Hypothalamus (tissue), 51 donors: ENCODE data around the gene FKBP14.

ENCODE experiments used
- DNase-seq, 51 donors: peaks; one replicate each; lab custom pipeline; 2025; lab: John Stamatoyannopoulos, UW

The FKBP14 gene

GRCh38 chr7:30036220-30036619, 9.7 kb upstream of the FKBP14 start:
- no peak for DNase-seq

DNA sequence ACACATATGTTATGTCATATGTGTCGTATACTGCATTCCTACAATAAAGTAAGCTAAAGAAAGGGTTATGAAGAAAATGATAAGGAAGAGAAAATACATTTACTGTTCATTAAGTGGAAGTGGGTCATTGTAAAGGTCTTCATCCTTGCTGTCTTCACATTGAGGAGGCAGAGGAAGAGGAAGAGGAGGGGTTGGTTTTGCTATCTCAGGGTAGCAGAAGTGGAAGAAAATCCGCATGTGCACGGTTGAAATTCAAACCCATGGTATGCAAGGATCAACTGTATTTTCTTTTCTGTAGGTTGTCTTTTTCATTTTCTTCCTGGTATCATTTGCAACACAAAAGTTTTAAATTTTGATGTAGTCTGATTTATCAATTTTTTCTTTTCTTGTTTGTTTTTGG, 8.0 kb upstream of the FKBP14 start:
- DNase-seq, result no peak

DNA sequence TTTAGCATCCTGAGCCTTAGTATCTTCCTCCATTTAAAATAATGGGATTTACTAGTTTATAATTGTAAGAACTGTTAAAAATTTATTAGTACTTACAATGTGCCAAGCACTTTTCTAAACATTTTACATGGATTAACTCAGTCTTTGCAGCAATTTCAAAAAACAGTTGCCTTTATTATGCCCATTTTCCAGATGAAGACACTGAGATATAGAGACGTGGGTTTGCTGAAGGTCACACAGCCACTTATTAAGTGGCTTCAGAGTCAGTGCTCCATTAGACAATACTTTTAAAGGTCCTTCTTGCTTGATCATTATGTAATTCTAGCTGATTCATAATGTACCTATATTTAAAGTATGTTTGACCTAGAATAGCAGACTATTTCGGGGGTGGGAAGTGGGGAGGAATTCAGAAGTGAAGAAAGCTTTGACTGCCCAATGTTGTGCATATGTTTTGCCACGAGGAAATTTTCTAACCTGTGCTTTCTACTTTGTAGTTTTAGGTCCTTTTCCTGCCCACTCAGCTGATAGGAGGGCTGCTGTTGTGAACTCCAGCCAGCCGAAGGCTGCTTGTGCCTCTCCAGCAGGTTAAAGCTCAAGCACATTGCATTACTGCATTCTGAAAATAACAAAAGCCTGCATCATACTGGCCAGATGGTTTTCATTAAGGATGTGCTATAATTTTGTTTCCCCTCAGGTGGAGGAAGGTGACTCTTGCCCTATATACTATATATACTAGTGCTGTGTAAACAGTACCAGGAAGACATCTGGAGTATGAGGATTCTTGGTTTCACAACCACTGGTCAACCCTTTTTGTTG, 6.0 kb upstream of the FKBP14 start:
- DNase-seq, result no peak

DNA sequence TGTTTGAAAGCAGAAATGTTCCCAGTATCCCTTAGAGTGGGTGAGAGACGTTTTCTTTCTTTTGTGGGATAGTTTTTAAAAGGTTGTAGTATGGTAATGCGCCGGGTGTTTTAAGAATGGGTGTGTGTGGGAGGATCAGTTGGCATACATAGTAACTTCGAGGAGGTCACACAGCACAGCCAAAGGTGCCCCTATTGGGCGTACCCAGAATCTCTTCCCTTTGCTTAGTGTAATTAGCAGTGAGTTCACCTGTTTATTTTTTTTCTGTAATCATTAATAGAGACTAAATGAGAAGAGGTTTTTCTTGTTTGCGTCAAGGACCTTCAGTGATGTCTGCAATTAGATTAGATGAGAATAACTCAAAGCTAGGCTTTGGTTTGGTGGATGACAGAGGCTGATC, 3.2 kb upstream of the FKBP14 start:
- no peak for DNase-seq

- DNase-seq, result peak in 39 of 51 donors; percentile 18 to 78 (median 57)
Observed at GRCh38 chr7:30028749-30029635, 2.5 kb upstream of the FKBP14 start.

DNA sequence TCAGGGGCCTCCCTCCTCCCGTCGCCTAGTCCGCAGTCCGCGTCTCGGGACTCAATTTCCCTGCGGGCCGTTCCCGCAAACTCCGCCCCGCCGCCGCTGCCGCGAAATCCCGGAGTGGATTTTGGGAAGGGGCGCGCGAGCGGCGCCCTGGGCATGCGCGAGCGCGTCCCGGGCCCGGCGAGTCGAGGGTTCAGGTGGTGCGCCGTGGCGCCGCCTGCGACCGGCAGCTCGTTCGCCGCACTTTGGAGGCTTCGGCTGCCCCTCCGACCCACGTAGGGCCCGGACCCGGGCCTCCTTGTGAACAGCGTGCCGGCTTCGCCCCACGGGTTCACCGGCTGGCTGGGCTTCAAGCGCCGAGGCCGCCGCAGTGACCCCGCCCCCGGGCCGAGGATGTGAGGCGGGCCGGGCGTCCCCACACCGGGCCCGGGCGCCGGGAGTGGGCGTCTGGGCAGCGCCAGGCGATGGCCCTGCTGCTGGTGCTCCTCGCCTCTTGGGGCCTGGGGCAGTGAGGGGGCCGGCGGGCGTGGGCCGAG, 1.8 kb upstream of the FKBP14 start, which contains the start of gene PLEKHA8:
PLEKHA8 (plus strand) TSS at position 197 of the 533 bp plus-strand sequence. CDS start 351 bp downstream, outside the sequence.
- DNase-seq, result peak; percentile 54 to 94 (median 82)

GRCh38 chr7:30027740-30028215, 1.3 kb upstream of the FKBP14 start:
- no peak for DNase-seq

DNA sequence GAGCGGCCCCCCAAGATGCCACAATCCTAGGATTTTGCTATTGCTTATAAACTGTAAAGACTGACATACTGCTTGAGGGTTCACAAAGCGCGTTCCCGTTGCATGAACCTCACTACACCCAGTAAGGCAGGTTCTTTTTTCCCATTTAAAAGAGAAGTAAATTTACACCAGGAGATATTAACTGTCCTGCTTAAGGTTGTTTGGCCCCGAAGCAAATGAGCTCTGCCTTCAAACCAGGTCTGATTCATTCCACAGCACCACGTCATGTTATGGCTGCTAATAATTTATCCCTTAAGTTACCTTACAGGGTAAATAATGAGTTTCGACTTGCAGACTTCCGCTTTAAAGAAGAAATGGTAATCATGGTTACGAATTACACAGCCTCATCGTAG, 559 bp upstream of the FKBP14 start:
- no peak for DNase-seq

GRCh38 chr7:30023524-30023923, 3.0 kb downstream of the FKBP14 start:
- no peak for DNase-seq

GRCh38 chr7:30022991-30023390, 3.5 kb downstream of the FKBP14 start:
- DNase-seq, result no peak

GRCh38 chr7:30020535-30020934, 6.0 kb downstream of the FKBP14 start:
- no peak for DNase-seq

DNA sequence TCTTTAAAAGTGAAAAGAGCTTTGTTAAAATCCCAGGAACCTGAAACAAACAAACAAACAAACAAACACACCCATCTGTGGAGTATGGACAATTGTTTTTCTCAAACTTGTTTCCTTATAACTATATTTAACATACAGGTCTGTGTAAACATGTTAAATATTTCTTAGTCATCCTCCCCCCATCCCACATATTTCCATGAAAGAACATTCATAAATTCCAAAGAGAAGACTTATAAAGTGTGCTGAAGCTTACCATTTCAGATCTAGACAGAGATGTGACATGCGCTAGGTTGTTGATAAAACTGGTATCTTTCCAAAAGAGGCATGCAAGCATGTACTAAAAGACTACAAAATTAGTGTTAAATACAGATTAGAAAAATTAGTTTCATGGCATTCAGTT, 6.5 kb downstream of the FKBP14 start:
- no peak for DNase-seq

DNA sequence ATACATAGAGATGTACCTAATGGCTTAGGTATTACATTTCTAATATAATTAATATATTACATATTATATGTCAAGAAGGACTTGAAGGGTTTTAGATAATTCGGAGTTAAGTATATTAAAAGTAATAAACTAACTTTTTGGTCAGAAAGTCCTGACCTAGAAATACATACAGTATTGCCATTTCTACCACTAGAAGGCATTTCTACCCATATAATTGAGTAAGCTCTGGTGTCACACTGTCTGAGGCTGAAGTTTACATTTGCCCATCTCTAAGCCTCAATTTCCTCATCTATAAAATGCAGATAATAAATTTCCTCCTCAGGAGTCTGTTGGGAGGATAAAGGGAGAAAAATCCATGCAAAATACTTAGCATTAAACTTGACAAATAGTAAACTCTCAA, 7.1 kb downstream of the FKBP14 start:
- DNase-seq, result no peak

GRCh38 chr7:30018451-30018850, 8.1 kb downstream of the FKBP14 start:
- no peak for DNase-seq

GRCh38 chr7:30012757-30013156, 13.7 kb downstream of the FKBP14 start:
- no peak for DNase-seq

DNA sequence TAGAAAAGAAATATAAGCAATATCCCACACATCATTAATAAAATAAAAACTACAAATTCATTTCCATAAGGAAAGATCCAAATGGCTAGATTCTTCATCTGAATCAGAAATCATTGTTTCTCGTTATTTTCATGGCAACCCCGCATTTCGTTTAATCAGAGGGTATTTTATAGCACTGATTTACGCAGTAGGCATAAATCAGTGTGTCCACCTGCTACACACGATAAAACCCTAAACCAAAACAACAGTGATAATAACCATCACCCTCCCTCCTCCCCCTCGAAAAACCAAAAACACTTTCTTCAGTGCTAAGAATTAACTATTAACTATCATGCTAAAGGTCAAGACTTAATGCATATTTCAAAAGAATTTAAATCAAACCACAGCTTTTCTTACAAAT, 16.5 kb downstream of the FKBP14 start:
- DNase-seq, result no peak

- no peak for DNase-seq
Observed at GRCh38 chr7:30005464-30005863, 21.0 kb downstream of the FKBP14 start.

- DNase-seq, result no peak
Observed at GRCh38 chr7:30003098-30003497, 23.4 kb downstream of the FKBP14 start.

DNA sequence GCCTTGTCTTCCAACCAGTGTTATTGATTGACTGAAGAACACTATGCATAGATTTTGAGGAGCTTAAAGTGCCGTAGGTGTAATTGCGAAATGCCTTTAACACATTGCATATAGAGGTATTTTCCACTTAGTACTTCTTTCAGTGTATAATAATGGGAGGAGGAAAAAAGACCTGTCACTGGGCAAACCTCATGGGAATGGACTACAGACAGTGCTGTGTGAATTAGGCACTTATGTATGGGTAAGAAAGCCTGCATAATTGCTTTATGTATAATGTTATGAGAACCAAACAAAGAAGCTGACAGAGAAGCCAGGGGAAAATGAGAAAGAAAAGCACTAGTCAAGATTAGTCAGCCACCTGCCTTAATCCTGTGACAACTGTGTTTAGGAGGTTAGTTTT, 24.5 kb downstream of the FKBP14 start:
- no peak for DNase-seq

DNA sequence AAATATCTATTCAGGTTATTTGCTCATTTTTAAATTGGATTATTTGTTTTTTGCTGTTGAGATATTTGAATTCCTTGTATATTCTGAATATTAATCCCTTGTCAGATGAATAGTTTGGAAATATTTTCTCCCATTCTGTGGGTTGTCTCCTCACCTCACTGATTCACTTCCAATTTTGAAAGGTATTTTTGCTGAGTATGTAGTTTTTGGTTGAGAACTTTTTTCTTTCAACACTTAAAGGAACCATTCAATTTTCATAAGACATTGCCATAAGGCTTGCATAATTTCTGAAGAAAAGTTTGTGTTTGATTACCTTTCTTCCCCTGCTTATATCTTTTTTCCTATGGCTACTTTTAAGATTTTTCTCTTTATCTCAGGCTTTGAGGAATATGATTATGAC, 28.0 kb downstream of the FKBP14 start:
- DNase-seq, result no peak

- DNase-seq, result no peak
Observed at GRCh38 chr7:29996321-29996720, 30.2 kb downstream of the FKBP14 start.
